Gastroesophageal sphincter (tissue), 4 donors: ENCODE measurements around the gene TRIM7. TPM values are rescaled to one million over a fixed set of nuclear protein-coding genes. Genes with fewer than 3 reads are reported as not detected.

ENCODE experiments used
- ATAC-seq: fragments of 150-250 bp; one replicate; pipeline ENCODE4 v1.9.1; 2016; ENCODE audit warnings: mild to moderate bottlenecking, moderate library complexity
- H3K27ac ChIP-seq, 4 donors: fragments of 200-600 bp; sonication (generic) in 3 of 4; 1 replicate in 3 of 4; 2 replicates in 1 of 4; pipeline ENCODE4 v1.5.1; 2016 to 2019
- H3K27me3 ChIP-seq: fragments of 200-600 bp; sonication (generic); one replicate; pipeline ENCODE4 v1.5.1; 2019
- H3K36me3 ChIP-seq, 2 donors: fragments of 200-600 bp; sonication (generic); one replicate each; pipeline ENCODE4 v1.5.1; 2019; ENCODE audit warnings: control low read depth in 1 of 2
- H3K4me1 ChIP-seq, 3 donors: fragments of 200-600 bp; sonication (generic); 1 replicate in 2 of 3; 2 replicates in 1 of 3; pipeline ENCODE4 v1.5.1; 2016 to 2019; ENCODE audit warnings: control low read depth in 2 of 3
- H3K4me3 ChIP-seq, 2 donors: fragments of 200-600 bp; sonication (generic); one replicate each; pipeline ENCODE4 v1.5.1; 2019; ENCODE audit warnings: mild to moderate bottlenecking in 1 of 2, moderate library complexity in 1 of 2
- H3K9me3 ChIP-seq, 3 donors: fragments of 200-600 bp; sonication (generic); one replicate each; pipeline ENCODE4 v1.5.1; 2017 to 2019; ENCODE audit warnings: control low read depth in 2 of 3
- EP300 ChIP-seq: sonication (generic); formaldehyde crosslinking; IDR thresholded peaks from one replicate; pipeline ENCODE4 v1.6.1; 2017; ENCODE audit warnings: antibody characterized with exemption, mild to moderate bottlenecking
- POLR2A ChIP-seq, 2 donors: fragments of 450-650 bp; IDR thresholded peaks; one replicate each; pipeline ENCODE4 v1.6.1; 2017; ENCODE audit warnings: antibody characterized with exemption in 2 of 2, mild to moderate bottlenecking in 2 of 2, moderate library complexity in 1 of 2
- POLR2AphosphoS5 ChIP-seq: sonication (generic); formaldehyde crosslinking; IDR thresholded peaks from one replicate; pipeline ENCODE4 v1.6.1; 2017; ENCODE audit warnings: antibody characterized with exemption
- WGBS, 2 donors: methylation state at CpG; one replicate each; pipeline ENCODE4 v1.1.5; 2018; ENCODE audit warnings: low coverage in 1 of 2; 5-methylcytosine and 5-hydroxymethylcytosine counted together
- total RNA-seq, 4 donors: library from RNA; depleted of rRNA; stranded (reverse); fragments of >200 nt; gene quantifications; one replicate each; pipeline ENCODE4 v1.1.0, GENCODE V29; 2016
- TF ChIP-seq, protein P1 (sequence below), 4 experiments: fragments of 200-600 bp in 2 of 4; fragments of 450-650 bp in 2 of 4; sonication (generic) in 1 of 4; IDR thresholded peaks; one replicate each; pipeline ENCODE4 v1.5.1; 2017 to 2019; ENCODE audit warnings: antibody characterized with exemption in 4 of 4, mild to moderate bottlenecking in 2 of 4, moderate library complexity in 2 of 4

The TRIM7 gene
- total RNA-seq, 4 donors from 2014 or later, result 3.0 to 11.0 (median 4.7) TPM

DNA sequence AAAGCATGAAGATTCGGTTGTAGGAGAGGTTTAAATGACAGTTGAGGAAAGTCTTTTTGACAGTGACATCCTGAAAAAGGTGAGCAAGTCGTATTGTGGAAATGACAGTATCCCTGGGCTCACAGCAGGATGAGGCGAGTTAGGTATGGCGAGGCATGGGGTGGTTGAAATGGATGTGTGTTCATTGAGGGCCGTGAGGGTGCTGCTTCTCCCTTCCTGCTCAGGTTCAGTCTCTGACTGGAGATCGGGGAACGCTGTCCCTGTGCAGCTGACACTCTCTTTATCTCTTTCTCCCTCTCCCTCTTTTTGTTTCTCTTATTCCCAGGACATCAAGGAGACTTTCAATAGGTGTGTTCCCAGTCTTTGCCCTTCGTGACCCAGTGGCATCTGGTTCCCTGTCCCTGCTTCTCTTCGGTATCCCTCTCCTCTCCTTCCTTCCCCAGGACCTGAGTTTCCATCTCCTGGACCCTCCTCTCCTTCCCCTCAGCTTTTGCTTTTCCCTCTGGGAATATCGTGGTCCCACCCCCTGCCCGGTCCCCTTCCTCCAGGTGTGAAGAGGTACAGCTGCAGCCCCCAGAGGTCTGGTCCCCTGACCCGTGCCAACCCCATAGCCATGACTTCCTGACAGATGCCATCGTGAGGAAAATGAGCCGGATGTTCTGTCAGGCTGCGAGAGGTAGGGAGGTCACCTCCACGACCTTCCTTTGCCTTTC is 28.2 kb upstream of the TRIM7 start:
- TF ChIP-seq POLR2A (IDR thresholded peaks at IDR 0.05), result no peak
- TF ChIP-seq, protein P1, sequence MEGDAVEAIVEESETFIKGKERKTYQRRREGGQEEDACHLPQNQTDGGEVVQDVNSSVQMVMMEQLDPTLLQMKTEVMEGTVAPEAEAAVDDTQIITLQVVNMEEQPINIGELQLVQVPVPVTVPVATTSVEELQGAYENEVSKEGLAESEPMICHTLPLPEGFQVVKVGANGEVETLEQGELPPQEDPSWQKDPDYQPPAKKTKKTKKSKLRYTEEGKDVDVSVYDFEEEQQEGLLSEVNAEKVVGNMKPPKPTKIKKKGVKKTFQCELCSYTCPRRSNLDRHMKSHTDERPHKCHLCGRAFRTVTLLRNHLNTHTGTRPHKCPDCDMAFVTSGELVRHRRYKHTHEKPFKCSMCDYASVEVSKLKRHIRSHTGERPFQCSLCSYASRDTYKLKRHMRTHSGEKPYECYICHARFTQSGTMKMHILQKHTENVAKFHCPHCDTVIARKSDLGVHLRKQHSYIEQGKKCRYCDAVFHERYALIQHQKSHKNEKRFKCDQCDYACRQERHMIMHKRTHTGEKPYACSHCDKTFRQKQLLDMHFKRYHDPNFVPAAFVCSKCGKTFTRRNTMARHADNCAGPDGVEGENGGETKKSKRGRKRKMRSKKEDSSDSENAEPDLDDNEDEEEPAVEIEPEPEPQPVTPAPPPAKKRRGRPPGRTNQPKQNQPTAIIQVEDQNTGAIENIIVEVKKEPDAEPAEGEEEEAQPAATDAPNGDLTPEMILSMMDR (IDR thresholded peaks at IDR 0.05), result no peak
- TF ChIP-seq EP300, result no peak
- no peak for TF ChIP-seq POLR2AphosphoS5
- Histone ChIP-seq H3K4me1 (peaks cover 0 to 6% (median 0%) of the 10 kb centered on the region in 3 donors), H3K36me3 (peaks cover 0 to 84% of the 10 kb centered on the region in 2 donors), H3K27ac (peak overlapping the region in 1 of 4 donors; percentile 27), H3K27me3 (no peaks in the 10 kb centered on the region), H3K9me3 (no peaks in the 10 kb centered on the region), H3K4me3 (no peak overlapping the region)
- ATAC-seq, result no peak
- WGBS, 2 donors, result 61 to 85% methylated on average over 6 to 9 of the region's 16 CpGs

DNA sequence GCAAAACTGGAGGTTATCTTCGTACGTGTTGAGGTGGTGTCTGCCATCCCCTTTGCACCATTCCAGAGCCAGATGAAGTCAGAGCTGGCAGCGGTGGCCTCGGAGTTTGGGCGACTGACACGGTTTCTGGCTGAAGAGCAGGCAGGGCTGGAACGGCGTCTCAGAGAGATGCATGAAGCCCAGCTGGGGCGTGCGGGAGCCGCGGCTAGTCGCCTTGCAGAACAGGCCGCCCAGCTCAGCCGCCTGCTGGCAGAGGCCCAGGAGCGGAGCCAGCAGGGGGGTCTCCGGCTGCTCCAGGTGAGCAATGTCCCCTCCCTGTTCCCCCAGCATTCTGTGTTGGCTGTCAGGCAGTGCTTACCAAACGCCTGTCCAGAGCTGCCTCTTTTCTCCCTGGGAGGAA is 27.6 kb upstream of the TRIM7 start:
- H3K4me3 ChIP-seq, result no peak overlapping the region
- no peak for TF ChIP-seq EP300
- TF ChIP-seq POLR2AphosphoS5, result no peak
- no peak for TF ChIP-seq POLR2A (IDR thresholded peaks at IDR 0.05)
- TF ChIP-seq, protein P1 (IDR thresholded peaks at IDR 0.05), result no peak
- no peaks in the 10 kb centered on the region for H3K4me1 ChIP-seq
- no peak for ATAC-seq
- peaks cover 0 to 84% of the 10 kb centered on the region in 2 donors for H3K36me3 ChIP-seq
- no peaks in the 10 kb centered on the region for H3K27me3 ChIP-seq
- H3K27ac ChIP-seq, result no peak overlapping the region
- 70% methylated on average over 3 of the region's 18 CpGs; no CpG with 5 or more reads in 1 of the 2 donors for WGBS, 2 donors
- no peaks in the 10 kb centered on the region for H3K9me3 ChIP-seq

DNA sequence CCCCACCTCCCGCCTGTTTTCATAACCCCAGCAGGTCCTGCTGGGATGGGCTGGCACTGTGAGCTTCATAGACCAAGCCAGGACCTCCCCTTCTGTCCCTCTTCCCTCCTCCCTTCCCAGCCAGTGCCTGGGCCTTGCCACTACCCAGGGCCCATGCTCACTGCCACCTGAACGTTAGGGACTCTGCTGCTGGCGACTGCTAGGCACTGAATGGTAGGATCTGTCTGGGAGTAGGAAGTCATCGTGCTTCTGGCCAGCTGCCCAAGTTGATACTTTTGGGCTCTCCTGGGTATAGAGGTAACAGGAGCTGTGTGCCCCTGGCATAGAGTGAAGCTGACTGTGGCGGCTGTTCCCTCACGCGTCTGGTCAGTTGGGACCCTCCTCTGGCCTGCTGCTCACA is 26.4 kb upstream of the TRIM7 start:
- Histone ChIP-seq H3K4me3 (no peak overlapping the region), H3K36me3 (peaks cover 0 to 80% of the 10 kb centered on the region in 2 donors), H3K9me3 (no peaks in the 10 kb centered on the region), H3K27ac (no peak overlapping the region), H3K27me3 (no peaks in the 10 kb centered on the region), H3K4me1 (peaks cover 0 to 1% (median 0%) of the 10 kb centered on the region in 3 donors)
- 60% methylated on average over 1 of the region's 7 CpGs; no CpG with 5 or more reads in 1 of the 2 donors for WGBS, 2 donors
- TF ChIP-seq POLR2A (IDR thresholded peaks at IDR 0.05), result no peak
- no peak for TF ChIP-seq EP300
- TF ChIP-seq, protein P1 (IDR thresholded peaks at IDR 0.05), result no peak
- no peak for TF ChIP-seq POLR2AphosphoS5
- no peak for ATAC-seq

DNA sequence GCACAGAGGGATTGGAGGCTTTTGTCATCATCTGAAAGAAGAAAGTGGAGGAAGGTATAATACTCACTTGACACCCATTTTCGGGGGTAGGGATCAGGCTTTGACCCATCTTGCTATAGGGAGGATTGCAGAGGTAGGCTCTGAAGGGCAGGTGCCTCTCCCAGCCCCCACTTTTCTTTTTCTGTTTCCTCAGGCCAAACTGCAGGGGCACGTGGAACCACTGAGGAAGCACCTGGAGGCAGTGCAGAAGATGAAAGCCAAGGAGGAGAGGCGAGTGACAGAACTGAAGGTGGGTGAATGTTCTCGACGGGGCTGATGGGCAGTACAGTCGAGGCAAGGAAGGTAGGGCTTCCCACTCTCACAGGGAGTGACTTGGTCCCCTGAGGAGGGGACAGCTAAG is 25.6 kb upstream of the TRIM7 start:
- no peak overlapping the region for H3K27ac ChIP-seq
- H3K27me3 ChIP-seq, result no peaks in the 10 kb centered on the region
- H3K36me3 ChIP-seq, result peaks cover 0 to 71% of the 10 kb centered on the region in 2 donors
- ATAC-seq, result no peak
- peaks cover 0 to 9% (median 0%) of the 10 kb centered on the region in 3 donors for H3K4me1 ChIP-seq
- H3K9me3 ChIP-seq, result no peaks in the 10 kb centered on the region
- WGBS, 2 donors, result 71 to 83% methylated on average over 1 to 6 of the region's 6 CpGs
- TF ChIP-seq EP300, result no peak
- TF ChIP-seq, protein P1 (IDR thresholded peaks at IDR 0.05), result no peak
- no peak for TF ChIP-seq POLR2A (IDR thresholded peaks at IDR 0.05)
- no peak for TF ChIP-seq POLR2AphosphoS5
- no peak overlapping the region for H3K4me3 ChIP-seq

DNA sequence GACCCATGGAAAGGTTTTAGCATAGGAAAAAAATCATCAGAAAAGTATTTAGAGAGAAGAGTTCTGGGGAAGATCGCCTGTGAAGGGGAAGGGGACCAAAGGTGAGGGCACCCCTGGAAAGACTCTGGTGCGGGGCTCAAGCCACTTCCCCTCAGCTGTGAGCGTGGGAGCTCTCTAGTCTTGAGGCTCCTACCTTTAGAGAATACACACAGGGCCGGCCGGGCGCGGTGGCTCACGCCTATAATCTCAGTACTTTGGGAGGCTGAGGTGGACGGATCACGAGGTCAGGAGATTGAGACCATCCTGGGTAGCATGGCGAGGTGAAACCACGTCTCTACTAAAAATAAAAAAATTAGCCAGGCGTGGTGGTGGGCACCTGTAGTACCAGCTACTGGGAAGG is 25.0 kb upstream of the TRIM7 start:
- Histone ChIP-seq H3K9me3 (no peaks in the 10 kb centered on the region), H3K27me3 (no peaks in the 10 kb centered on the region), H3K4me3 (no peak overlapping the region), H3K27ac (no peak overlapping the region), H3K36me3 (peaks cover 0 to 66% of the 10 kb centered on the region in 2 donors), H3K4me1 (peaks cover 0 to 14% (median 0%) of the 10 kb centered on the region in 3 donors)
- 79 to 94% methylated on average over 2 of the region's 13 CpGs for WGBS, 2 donors
- TF ChIP-seq EP300 (no peak), POLR2A (IDR thresholded peaks at IDR 0.05) (no peak), POLR2AphosphoS5 (no peak)
- TF ChIP-seq, protein P1 (IDR thresholded peaks at IDR 0.05), result no peak
- no peak for ATAC-seq
